Mammary epithelial cell (primary cell): ENCODE results near the gene VSIG10.

Source experiments
- EZH2 ChIP-seq: IDR thresholded peaks from 2 replicates; pipeline ENCODE4 v1.6.1; 2012; ENCODE audit warnings: low read length, inconsistent platforms, borderline replicate concordance
- TF ChIP-seq, protein P1 (sequence below), 2 donors: IDR thresholded peaks in 1 of 2; conservative IDR thresholded peaks in 1 of 2; 2 replicates each; pipeline ENCODE4 v1.5.1; 2011 to 2012; ENCODE audit warnings: inconsistent platforms in 2 of 2, low read length in 2 of 2, mild to moderate bottlenecking in 2 of 2, control low read depth in 1 of 2, low read depth in 1 of 2; ENCODE audit not compliant: insufficient read depth in 1 of 2; ENCODE audit errors: extremely low read depth in 1 of 2

DNA sequence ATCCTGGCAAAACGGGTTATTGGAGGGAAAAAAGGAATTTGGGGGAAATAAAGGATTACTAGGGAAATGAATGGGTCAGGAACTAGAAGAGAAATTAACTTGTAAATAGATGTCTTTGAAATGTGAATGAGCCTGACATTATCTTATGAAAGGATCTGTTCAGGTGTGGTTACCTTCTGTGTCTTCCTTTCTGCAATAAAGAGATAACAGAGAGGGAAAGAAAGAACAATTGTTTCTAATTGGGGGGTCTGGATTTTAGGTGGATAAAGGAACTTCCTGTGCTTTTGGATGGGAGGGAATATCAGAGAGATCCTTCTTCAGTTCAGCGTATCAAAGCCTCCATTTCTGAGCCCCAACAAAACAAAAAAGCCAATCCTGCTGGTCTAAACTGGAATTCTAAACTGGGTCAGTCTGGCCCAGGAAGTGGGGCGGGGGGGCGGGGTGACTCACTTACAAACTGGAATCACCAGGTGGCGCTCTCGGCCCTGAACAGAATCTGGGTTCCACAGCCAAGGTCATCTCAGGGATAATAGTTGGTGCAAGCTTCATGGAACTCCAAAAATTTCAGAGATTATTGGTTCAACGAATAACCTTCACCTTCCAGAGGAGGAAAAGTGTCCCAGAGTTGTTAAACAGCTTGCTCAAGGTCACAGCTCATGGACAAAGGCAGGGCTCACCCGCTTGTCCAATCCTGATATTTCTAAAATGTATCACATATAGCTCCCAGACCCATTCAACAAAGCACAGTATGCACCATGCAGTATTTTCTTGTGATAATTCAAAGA, 17.0 kb upstream of the VSIG10 start:
- TF ChIP-seq, protein P1, sequence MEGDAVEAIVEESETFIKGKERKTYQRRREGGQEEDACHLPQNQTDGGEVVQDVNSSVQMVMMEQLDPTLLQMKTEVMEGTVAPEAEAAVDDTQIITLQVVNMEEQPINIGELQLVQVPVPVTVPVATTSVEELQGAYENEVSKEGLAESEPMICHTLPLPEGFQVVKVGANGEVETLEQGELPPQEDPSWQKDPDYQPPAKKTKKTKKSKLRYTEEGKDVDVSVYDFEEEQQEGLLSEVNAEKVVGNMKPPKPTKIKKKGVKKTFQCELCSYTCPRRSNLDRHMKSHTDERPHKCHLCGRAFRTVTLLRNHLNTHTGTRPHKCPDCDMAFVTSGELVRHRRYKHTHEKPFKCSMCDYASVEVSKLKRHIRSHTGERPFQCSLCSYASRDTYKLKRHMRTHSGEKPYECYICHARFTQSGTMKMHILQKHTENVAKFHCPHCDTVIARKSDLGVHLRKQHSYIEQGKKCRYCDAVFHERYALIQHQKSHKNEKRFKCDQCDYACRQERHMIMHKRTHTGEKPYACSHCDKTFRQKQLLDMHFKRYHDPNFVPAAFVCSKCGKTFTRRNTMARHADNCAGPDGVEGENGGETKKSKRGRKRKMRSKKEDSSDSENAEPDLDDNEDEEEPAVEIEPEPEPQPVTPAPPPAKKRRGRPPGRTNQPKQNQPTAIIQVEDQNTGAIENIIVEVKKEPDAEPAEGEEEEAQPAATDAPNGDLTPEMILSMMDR (conservative IDR thresholded peaks at IDR 0.05 in 1 of 2, IDR thresholded peaks at IDR 0.05 in 1 of 2; ENCODE audit: extremely low read depth in 1 of 2, insufficient read depth in 1 of 2, low read depth in 1 of 2, low read length in 2 of 2), result peak; percentile 37 to 64
- TF ChIP-seq EZH2, result no peak
